ENCODE results near the gene ZIK1. TPM values are rescaled to one million over a fixed set of nuclear protein-coding genes. Genes with fewer than 3 reads are reported as not detected.

Gene ZIK1
- total and polyA plus RNA-seq, 2 of the 8 experiments (the other 6 are each of a cell fraction or from before 2014, with no cell fraction given), result 19.4 to 36.5 TPM

- peaks cover 15 to 17% of the 10 kb centered on the region in 2 experiments for H3K9me3 ChIP-seq (ENCODE audit: insufficient read depth in 2 of 2, low read depth in 1 of 2, low read length in 1 of 2)
- ChIA-PET POLR2A (ENCODE audit: partially characterized antibody) (interaction anchor here (1.2 to 1.3 kb wide), 2 partner anchors 9 to 40 kb away, joined by 3 read pairs; partner anchors contain the start of genes ZNF211 and ZNF551), CTCF (ENCODE audit: partially characterized antibody) (interaction anchor here (0.5 to 0.6 kb wide), 4 partner anchors 17 to 177 kb away, joined by 3 to 4 read pairs (median 3); no protein-coding TSS in a partner anchor)
- peaks cover 10 to 43% (median 27%) of the 10 kb centered on the region in 4 experiments; a peak in 7 of 8 replicates for H3K36me3 ChIP-seq (ENCODE audit: control insufficient read depth in 2 of 4, insufficient read depth in 4 of 4, low read length in 3 of 4)
- H3K79me1 ChIP-seq (ENCODE audit: low read depth, low read length), result no peaks in the 10 kb centered on the region
- H2AFZ ChIP-seq (ENCODE audit: low read length), result no peak overlapping the region
- H3K4ac ChIP-seq (replicated peaks; ENCODE audit: insufficient read length, low read depth, low read length), result no peak overlapping the region
- no peak overlapping the region for H2BK120ac ChIP-seq (replicated peaks; ENCODE audit: low read depth, low read length)
- H4K20me1 ChIP-seq (replicated peaks in 1 of 2; ENCODE audit: control insufficient read depth in 1 of 2, insufficient read depth in 2 of 2, low read length in 2 of 2), result no peaks in the 10 kb centered on the region
- H2AK5ac ChIP-seq (ENCODE audit: low read depth, low read length), result no peak overlapping the region
- H3K4me1 ChIP-seq (replicated peaks in 1 of 4; ENCODE audit: control insufficient read depth in 3 of 4, insufficient read depth in 4 of 4, low read length in 3 of 4), result no peaks in the 10 kb centered on the region
- H3K4me2 ChIP-seq (ENCODE audit: insufficient read depth in 1 of 2, low read depth in 2 of 2, low read length in 2 of 2), result no peak overlapping the region
- no peak overlapping the region for H3K23ac ChIP-seq (ENCODE audit: insufficient read length)
- no peak overlapping the region for H2BK15ac ChIP-seq (ENCODE audit: low read length)
- no peak overlapping the region for H3K14ac ChIP-seq (ENCODE audit: insufficient read length)
- H2BK5ac ChIP-seq (ENCODE audit: low read depth, low read length), result no peak overlapping the region
- no peak overlapping the region for H3K18ac ChIP-seq (ENCODE audit: extremely low read depth, low read length)
- H4K91ac ChIP-seq (replicated peaks; ENCODE audit: insufficient read length, low read length), result no peak overlapping the region
- H3K9ac ChIP-seq (replicated peaks in 1 of 4; ENCODE audit: extremely low read depth in 1 of 4, low read depth in 3 of 4, low read length in 3 of 4), result no peak overlapping the region
- H3K4me3 ChIP-seq (ENCODE audit: extremely low read depth in 1 of 4, insufficient read depth in 2 of 4, low read depth in 3 of 4, low read length in 4 of 4), result no peak overlapping the region
- H2BK12ac ChIP-seq (ENCODE audit: low read depth, low read length), result no peak overlapping the region
- H3K56ac ChIP-seq (replicated peaks; ENCODE audit: insufficient read length, low read depth, low read length), result no peak overlapping the region
- FAIRE-seq (no peak), DNase-seq (ENCODE audit: low read depth in 1 of 2, low spot score in 2 of 2) (peak in 1 of 2 experiments; percentile 2)
- H4K8ac ChIP-seq (ENCODE audit: extremely low read depth, insufficient read depth, low read length), result no peak overlapping the region
- no peak overlapping the region for H3K27ac ChIP-seq (ENCODE audit: low read depth, low read length)
- TF ChIP-seq, protein P1, sequence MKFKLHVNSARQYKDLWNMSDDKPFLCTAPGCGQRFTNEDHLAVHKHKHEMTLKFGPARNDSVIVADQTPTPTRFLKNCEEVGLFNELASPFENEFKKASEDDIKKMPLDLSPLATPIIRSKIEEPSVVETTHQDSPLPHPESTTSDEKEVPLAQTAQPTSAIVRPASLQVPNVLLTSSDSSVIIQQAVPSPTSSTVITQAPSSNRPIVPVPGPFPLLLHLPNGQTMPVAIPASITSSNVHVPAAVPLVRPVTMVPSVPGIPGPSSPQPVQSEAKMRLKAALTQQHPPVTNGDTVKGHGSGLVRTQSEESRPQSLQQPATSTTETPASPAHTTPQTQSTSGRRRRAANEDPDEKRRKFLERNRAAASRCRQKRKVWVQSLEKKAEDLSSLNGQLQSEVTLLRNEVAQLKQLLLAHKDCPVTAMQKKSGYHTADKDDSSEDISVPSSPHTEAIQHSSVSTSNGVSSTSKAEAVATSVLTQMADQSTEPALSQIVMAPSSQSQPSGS (IDR thresholded peaks at IDR 0.05; ENCODE audit: low read length), result no peak
- TF ChIP-seq POLR2A (IDR thresholded peaks at IDR 0.05; ENCODE audit: control extremely low read depth in 1 of 2, low read depth in 2 of 2, low read length in 2 of 2) (no peak), CHD1 (IDR thresholded peaks at IDR 0.05; ENCODE audit: low read depth, low read length) (no peak), SP1 (IDR thresholded peaks at IDR 0.05; ENCODE audit: low read depth, low read length) (no peak), NRF1 (IDR thresholded peaks at IDR 0.05; ENCODE audit: low read depth, low read length) (no peak)
- WGBS, 2 experiments (ENCODE audit: extremely low coverage in 1 of 2, insufficient coverage in 1 of 2, insufficient read length in 1 of 2, insufficient replicate concordance in 2 of 2, low coverage in 1 of 2, low lambda C conversion rate in 2 of 2, missing lambda C conversion rate in 1 of 2), result 99% methylated on average over 4 of the region's 4 CpGs; no CpG with 5 or more reads in 1 of the 2 experiments
- H3K27me3 ChIP-seq (replicated peaks in 1 of 4; ENCODE audit: control insufficient read depth in 3 of 4, extremely low read depth in 1 of 4, insufficient read depth in 3 of 4, low read length in 3 of 4), result peaks cover 0 to 2% (median 0%) of the 10 kb centered on the region in 4 experiments; a peak in 1 of 7 replicates
- no peak overlapping the region for H4K5ac ChIP-seq (ENCODE audit: insufficient read length, low read depth, low read length)
- no peaks in the 10 kb centered on the region for H3K79me2 ChIP-seq (ENCODE audit: control insufficient read depth in 1 of 2, insufficient read depth in 2 of 2, low read length in 2 of 2)
- no peaks in the 10 kb centered on the region for H3K23me2 ChIP-seq (ENCODE audit: low read depth, low read length)
- no peak overlapping the region for H2BK20ac ChIP-seq (ENCODE audit: low read length)
These were observed 57.8 kb downstream of the ZIK1 start for GRCh38 chr19:57641715-57642234.

Measured in H1 (cell line).